SKM-1 (cell line): ENCODE data around the gene VASN.

Experiments
- DNase-seq: peaks from one replicate; lab custom pipeline; 2025; ENCODE audit not compliant: unreplicated experiment; lab: John Stamatoyannopoulos, UW

Gene VASN

DNA sequence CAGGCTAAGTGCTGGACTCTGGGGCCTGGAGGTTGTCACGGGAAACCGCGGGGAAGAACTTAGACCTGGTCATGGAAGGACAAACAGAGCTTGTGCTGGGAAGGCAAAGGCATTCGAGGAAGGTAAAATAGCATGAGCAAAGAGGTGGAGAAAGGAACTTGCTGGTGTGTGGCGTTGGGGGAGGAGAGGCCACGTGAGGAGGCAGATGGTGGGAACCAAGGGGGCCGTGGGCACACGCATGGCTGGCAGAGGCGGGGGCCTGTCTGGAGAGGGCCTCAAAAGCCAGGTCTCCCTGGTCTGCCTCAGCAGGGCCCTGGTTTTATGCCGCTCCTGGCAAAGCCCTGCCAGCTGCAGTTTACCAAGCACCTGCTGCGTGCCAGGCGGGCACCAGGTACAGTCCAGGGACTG is 29.4 kb downstream of the VASN start:
- DNase-seq: no peak

DNA sequence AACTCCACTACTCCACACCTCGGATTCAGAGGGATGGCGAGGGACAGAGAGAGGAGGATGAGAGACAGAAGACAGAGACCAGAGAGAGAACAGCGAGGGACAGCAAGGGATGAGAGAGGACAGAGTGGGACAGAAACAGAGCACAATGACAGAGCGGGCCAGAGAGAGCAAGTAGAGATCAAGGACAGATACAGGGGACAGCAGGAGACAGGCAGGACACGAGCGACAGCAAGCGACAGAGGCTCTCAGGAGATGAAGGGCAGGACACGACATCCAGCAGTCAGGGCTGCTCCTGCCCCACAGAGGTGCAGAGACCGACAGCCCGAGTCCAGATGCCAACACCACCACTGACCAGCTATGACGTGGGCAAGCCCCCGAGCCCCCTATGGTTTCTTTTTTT is 29.9 kb downstream of the VASN start:
- DNase-seq: no peak

DNA sequence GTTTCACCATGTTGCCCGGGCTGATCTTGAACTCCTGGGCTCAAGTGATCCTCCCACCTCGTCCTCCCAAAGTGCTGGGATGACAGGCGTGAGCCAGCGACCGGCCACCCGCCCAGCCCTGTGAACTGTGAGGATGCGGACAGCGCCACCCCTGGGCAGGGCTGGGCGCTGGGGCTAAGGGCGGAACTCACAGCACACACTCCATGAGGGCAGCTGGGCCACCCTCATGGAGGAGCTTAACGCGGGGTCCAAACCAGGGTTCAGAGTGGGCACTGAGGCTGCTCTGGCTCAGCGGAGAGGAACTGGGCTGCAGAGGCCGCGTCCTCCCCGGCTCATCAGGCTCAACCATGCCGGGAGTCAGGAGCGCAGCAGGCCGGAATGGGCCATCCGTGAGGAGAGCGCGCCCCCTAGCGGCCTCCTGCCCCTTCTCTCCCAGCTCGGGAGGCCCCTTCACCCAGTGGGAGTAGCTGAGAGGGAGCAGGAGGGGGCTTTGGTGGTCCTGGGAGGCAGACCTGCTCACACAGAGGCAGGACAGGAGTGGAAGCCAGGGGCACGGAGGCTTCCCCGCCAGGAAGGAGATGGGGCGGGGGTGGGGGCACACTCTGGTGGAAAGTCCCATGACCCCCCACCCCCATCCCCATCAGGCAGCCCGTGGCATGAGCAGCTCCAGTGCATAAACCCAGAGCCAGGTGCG is 30.9 kb downstream of the VASN start:
- no peak for DNase-seq

DNA sequence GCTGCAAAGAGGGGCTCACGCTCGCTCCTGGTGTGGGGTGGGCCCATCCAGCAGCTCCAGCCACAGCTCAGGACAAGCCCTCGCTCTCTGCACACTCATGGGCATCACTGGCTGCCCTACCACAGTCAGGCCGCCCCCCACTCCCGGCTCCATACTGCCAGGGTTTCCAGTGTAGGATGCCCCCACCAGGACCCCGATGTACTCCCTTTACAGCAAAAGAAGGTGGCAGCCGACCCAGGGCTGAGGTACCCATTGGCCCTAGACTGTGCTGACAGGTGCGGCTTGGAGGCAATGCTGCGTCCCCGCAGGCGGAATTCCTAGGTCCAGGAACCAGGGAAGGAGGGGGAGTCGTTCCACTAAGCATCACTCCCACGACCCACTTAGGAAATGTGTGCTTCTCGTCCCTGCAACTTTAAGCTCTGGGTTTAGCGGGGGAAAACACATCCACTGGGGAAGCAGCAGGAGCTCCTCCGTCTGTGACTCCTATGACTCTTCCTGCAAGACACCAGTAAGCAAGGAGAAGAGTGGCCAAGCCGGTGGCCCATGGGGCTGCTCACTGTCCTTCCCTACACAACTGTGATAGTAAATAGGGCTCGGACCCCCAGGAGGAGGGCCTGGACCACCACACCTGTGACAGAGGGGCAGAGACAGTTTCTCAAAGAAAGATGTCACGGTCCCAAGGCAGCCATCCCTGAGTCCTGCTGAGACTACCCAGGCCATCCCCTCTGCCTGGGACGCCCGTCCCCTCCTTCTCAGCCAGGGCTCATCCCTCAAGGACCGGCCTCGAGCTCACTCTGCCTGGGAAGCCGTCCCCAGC is 31.7 kb downstream of the VASN start:
- DNase-seq: no peak

DNA sequence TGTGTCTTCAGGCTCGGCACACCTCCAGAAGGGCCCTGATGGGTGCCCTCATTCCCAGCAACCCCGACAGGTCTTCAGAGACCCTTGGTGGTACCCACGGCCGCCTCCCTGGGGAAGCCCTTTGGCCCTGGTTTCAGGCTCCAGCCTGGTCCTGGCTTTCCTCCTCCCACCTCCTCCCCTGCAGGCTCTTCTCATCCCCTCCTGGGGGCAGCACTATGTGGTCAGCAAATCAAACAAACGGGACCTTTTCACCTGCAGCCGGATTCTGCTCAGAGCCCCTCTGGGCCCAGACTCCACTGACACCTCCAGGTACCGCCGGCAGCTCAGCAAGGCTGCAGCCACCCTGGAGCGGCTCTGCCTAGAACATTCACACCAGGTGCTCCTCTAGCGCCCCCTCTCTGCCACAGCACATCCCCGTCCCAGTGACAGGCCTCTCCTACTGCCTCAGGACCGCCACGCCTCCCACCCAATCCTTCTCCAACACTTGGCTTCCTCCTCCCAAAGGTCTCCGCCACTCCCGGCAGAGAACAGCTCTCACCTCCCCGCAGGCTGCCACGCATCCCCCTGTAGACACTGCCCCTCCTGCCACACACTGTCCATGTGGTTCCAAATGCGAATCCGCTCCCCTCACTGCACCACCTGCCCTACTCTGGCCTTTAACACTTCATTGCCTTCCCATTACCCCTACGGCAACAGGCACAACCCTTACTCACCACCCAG is 32.8 kb downstream of the VASN start:
- DNase-seq: peak; percentile 33

DNA sequence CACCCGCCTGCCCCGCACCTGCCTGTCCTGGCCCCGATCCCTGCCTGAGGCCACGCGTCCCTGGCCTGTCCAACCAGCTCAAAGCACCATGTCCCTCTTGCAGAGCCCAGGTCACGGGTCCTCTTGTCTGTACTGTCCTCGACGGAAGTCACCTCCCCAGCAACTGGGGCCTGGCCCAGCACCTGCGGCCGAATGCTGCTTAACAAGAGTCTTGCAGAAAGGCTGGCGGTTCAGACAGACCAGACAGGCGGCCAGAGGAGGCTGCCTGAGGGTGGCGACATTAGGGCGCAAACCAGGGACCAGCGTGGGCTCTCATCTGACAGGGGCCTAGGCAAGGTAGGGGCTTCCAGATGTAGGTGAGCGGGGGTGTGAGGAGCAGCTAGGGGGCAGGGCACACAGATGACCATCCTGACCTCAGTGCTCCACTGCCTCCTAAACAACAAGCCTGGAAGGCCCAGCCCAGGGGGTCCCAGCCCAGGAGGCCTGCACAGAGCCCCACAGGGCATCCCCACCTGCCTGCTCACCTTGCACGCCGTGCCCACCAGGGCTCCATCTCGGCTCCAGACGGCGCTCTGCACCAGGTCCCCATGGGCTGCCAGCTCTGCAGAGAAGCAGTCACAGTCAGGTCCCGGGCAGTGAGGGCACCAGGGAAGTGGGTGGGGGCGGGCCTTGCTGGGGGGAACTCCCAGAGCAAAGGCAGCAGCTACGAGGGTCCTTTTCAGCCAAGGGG is 33.5 kb downstream of the VASN start:
- no peak for DNase-seq

DNA sequence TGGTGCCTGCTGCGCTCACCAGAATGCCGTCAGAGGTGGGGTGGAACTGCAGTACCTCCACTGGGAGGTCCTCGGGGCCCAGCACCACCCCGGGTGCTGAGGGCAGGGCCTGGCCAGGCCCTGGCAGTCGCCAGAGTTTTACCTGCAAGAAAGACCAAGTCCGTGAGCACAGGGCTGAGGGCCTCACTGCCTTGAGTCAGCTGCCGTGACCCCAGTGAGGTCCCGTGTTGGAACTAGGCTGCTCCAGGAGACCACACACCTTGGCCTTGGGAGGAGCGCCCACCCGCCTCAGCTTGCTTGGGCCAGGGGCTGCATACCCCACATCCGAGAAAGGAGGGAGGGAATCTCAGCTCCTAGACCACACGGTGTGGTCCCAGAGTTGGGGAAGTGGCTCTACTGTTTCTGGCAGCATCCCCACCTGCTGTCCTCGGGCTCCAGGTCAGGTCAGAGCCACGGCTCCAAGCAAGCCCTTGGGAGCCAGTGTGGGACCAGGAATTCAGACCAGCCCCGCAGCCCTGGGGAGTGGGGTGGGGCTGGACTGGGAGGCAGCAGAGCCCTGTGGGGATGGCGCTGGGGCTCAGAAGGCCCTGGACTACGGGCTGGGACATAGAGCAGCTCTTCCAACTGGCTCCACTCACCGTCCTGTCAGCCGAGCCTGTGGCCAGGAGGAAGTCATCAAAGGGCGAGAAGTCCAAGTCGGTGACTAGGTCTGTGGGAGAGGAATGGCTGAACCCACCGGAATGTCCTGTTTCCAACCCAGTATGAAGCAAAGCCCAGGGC is 36.1 kb downstream of the VASN start:
- no peak for DNase-seq

DNA sequence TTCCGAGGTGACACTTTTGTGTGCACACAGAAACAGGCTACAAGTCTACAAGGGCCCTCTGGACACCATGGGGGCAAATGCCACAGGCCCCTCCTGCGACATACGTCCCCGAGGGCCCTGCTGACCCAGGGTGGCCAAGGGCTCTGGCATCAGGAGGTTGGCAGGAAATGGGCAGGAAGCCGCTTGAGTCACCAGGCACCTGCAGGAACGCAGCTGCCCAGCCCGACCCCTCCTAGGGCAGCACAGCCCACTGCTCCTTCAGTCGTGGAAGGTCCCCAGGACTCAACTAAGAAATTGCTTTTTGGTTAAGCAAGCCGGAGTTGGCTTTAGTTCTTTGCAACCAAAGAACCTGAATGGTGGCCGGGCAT is 36.7 kb downstream of the VASN start:
- no peak for DNase-seq

DNA sequence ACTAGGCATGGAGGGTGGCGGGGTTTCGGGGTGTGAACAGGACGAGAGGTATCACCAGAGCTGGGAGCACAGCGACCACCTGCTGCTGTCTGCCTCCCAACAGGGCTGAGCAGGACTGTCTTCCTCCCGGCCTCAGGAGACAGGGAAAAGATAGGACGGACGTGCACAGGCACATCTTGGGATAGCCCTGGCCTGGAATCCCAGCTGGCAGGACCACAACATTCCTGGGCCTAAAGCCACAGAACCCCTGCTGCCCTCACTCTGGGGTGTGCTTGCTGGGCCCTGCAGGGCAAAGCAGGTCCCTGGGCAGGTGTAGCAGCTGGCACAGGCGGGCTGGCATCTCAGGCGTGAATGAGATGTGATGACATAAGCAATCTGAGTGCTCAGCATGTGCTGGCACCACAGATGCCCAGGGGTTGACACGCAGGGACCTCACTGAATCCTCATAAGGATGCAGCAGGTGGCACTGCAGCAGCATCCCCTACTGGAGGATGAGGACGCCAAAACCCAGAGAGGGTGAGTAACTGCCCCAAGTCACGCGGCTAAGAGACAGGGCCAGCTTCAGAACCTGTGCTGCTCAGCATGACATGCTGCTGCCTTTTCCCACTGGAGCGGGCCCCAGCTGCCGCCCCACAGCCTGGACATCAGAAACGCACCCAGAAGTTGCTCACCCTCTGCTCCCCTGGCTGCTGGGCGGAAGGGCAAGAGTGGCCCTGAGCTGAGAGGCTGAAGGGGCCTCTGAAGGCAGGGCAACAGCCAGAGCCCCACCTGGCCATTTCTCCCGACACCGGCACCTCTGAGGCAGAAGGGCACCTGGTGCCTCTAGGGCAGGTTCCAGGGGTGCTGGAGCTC is 37.7 kb downstream of the VASN start:
- DNase-seq: no peak

DNA sequence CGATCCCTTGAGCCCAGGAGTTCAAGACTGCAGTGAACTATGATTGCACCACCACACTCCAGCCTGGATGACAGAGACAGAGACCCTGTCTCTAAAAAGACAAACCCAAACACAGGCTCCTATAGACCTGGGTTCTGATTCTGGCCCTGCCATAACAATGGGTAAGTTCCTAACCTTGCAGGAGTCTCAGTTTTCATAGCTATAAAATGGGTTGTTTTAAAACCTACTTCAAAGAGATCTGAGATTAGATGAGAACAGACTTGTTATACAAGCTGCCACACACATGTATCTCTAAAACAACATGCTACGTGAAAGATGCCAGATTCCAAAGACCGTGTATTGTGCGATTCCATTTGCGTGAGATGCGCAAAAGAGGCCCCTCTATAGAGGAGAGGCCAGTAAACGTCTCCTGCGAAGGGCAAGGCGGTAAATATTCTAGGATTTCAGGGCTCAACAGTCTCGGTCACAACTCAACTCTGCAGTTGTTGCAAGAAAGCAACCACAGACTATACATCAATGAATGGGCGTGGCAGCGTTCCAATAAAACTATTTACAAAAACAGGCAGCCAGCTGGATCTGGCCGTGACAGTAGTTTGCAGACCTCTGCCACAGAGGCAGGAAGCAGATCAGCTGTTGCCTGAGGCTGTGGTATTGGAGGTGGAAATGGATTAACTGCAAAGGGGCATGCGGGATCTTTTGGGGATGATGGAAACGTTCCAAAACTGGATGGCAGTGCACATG is 38.9 kb downstream of the VASN start:
- no peak for DNase-seq

DNA sequence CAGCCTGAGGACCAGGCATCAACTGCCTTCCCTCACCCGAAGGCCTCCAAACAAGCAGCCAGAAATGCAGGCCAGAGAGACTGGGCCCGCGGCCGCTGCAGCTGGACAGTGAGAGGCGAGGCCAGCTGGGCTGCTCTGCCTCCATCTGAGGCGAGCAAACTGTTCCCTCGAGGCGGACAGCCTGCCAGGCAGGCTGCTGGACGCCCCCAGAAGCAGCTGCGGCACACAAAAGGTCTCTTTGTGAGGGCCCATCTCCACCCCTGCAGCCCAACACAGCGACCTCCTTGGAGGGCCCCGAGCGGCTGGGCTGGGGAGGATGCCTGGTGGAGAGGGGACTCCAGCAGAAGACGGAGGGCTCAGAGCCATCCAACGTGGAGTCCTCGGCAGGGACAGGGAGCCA is 40.0 kb downstream of the VASN start:
- DNase-seq: no peak

DNA sequence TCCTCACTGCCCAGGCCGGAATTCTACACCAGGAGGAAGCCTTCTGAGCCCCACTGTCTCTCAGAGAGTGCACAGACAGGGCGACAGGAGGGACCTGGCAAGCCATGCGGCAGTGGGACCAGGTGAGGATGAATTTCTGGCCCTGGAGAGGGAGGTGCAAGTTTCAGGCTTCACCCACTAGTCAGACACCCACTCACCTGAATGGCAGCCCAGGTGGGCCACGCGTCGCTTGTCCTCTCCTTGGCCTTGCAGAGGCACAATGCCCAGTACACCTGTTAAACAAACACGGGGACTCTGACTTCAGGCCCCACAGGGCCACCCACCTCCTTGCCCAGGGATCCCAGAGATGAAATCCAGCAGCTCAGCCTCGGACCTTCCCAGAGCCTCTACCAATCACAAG is 40.5 kb downstream of the VASN start:
- DNase-seq: no peak

DNA sequence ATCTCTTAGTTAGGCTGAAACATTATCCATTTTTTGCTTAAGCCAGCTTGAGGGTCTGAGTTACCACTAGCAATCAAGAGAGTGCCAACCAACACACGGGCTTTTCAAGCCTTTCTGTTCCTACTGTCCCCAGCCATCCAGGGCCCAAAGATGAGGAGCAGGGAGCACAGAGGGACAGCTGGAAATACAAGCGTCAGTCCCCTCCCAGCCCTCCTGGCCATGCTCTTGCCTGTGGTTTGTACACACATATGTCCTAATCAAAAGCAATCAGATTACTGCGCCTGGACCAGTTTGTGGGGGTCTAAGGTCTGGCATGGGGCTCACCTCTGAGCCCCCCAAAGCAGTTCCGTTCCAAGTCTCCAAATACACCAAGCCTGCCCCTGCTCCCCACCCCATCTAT is 41.2 kb downstream of the VASN start:
- no peak for DNase-seq

DNA sequence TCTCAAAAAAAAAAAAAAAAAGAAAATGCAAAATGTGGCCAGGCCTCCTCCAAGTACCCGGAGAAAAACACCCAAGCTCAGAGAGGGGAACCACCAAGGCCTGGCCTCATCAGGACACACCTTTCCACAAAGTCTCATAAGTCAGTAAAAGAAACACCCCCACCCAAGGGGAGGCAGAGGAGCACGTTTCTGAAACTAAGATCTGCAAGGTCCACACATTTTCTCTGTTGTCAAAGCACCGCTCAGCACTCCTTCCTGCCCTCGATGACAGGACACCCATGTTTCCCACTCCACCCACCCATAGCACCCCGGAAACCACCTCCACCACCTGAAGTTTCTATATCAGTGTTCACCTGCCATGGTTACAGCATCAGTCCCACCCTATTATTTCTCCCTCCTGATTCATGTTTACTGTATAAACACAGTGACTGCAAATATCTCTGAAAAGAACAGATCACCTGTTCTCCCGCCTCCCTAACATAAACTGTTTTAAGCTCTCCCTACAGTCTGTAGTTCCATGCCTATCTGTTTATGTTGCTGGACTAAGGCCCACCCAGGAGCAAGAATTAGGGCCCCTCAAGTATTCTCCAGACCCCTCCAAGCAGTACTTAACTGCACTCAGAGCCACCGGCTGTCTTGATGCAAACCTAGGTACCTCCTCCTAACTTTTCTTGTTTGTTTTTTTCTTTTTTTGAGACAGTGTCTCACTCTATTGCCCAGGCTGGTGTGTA is 42.7 kb downstream of the VASN start:
- DNase-seq: no peak

DNA sequence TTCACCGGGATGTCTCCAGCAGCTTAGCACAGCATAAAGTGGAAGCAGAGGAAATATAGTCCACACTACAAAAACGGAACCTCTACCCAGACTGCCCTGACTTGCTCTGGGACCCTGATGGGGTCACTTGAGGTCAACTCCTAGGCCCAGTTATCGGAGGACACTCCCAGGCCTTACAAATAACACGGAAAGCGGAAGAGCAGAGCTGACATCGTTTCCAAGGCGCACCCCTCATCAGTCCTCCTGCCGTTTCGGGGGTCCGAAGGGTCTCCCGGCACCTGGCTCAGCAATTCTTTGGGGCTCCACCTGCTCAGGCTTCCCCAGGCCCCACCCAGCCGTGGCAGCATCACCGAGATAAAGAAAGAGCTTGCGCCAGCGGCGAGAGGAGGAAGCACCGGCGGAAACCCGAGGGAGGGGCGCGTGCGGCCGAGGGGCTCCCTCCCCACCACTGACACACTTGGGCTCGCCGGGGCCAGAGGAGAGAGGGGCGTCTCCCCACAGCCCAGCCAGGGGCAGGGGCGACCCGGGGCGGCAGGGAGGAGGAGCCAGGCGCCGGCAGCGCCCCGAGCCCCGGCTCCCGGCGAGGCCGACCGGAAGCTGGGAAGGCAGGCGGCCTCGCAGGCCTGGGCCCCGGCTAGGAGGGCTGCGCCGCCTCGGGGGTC is 44.0 kb downstream of the VASN start:
- peak; percentile 91 for DNase-seq

DNA sequence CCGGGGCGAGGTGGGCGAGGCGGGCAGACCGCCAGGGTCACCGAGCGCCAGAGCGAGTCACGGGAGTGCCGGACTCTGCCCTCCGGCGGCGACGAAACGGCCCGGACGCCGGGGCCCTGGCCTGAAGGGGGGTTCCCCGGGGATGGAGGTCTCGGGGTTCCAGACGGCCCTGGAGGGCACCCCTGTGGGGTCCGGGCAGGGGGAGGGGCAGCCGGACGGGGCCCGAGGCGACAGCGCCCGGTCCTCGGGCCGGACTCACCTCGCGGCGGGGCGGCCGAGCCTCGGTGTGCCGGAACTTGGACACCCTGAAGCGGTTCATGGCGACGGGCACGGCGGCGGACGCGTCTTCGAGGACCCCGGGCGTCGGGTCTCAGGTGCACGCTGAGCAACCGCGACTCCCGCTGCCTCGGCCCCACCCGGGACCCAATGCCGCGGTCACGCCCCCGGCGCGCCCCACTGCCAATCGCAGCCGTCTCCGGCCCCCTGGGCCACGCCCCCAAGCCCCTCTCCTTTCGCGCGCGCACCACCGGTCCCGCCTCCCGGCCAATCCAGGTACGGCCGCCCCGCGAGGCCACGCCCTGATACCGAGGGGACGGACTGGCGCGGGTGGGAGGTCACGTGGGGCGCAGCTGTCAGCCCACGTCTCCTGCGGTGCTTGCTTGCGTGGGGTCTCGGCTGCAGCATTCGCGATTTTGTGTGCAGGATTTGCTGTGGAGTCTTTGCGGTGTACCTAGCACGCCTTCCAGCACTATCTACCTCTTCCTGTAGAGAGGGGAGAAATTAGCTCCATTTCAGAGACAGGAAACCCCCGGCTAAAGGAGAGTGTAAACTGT is 44.8 kb downstream of the VASN start, which contains the start of gene CORO7:
CORO7 (minus strand) TSS at position 397 of the 833 bp plus-strand sequence; CDS start at position 319, 78 bp downstream.
- peak; percentile 85 for DNase-seq
